ENCODE data around the gene HEATR5B. TPM values are rescaled to one million over a fixed set of nuclear protein-coding genes. Genes with fewer than 3 reads are reported as not detected.

HEATR5B gene
- total and polyA plus RNA-seq, 2 of the 8 experiments (the other 6 are each of a cell fraction or from before 2014, with no cell fraction given), result 7.0 to 12.6 TPM

DNA sequence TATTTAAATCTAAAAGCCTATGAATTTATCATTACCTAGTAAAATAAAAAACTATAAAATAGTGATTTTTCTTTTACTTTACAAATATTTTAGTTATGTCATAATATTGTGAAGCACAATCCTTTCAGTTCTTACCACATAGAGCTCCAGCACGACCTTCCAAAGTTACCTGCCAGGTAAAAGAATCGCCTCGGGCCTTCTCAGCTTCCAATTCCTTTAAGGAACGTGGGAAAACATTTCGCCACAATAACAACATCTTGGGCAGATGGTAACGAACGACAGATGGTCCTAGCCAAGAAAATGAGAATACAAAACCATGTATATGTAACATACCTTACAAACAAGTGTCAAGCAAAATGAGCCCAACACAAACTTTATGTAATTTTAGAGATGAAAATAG, 23.7 kb downstream of the HEATR5B start:
- DNase-seq (ENCODE audit: low read depth in 1 of 2, low spot score in 2 of 2) (no peak), FAIRE-seq (no peak)
- H3K4me1 ChIP-seq (replicated peaks in 1 of 4; ENCODE audit: control insufficient read depth in 3 of 4, insufficient read depth in 4 of 4, low read length in 3 of 4), result no peaks in the 10 kb centered on the region
- no peaks in the 10 kb centered on the region for H4K20me1 ChIP-seq (replicated peaks in 1 of 2; ENCODE audit: control insufficient read depth in 1 of 2, insufficient read depth in 2 of 2, low read length in 2 of 2)
- no peak overlapping the region for H2BK120ac ChIP-seq (replicated peaks; ENCODE audit: low read depth, low read length)
- H3K27me3 ChIP-seq (replicated peaks in 1 of 4; ENCODE audit: control insufficient read depth in 3 of 4, extremely low read depth in 1 of 4, insufficient read depth in 3 of 4, low read length in 3 of 4), result no peaks in the 10 kb centered on the region
- H2AK5ac ChIP-seq (ENCODE audit: low read depth, low read length), result no peak overlapping the region
- H2AFZ ChIP-seq (ENCODE audit: low read length), result no peak overlapping the region
- H3K23ac ChIP-seq (ENCODE audit: insufficient read length), result no peak overlapping the region
- no peak overlapping the region for H2BK5ac ChIP-seq (ENCODE audit: low read depth, low read length)
- H3K4ac ChIP-seq (replicated peaks; ENCODE audit: insufficient read length, low read depth, low read length), result no peak overlapping the region
- H4K91ac ChIP-seq (replicated peaks; ENCODE audit: insufficient read length, low read length), result no peak overlapping the region
- WGBS, 2 experiments (ENCODE audit: extremely low coverage in 1 of 2, insufficient coverage in 1 of 2, insufficient read length in 1 of 2, insufficient replicate concordance in 2 of 2, low coverage in 1 of 2, low lambda C conversion rate in 2 of 2, missing lambda C conversion rate in 1 of 2), result 95% methylated on average over 7 of the region's 7 CpGs; no CpG with 5 or more reads in 1 of the 2 experiments
- ChIA-PET POLR2A (ENCODE audit: partially characterized antibody) (no interaction called here), CTCF (ENCODE audit: partially characterized antibody) (no interaction called here)
- no peak overlapping the region for H2BK15ac ChIP-seq (ENCODE audit: low read length)
- H3K14ac ChIP-seq (ENCODE audit: insufficient read length), result no peak overlapping the region
- H3K23me2 ChIP-seq (ENCODE audit: low read depth, low read length), result no peaks in the 10 kb centered on the region
- no peaks in the 10 kb centered on the region for H3K9me3 ChIP-seq (ENCODE audit: insufficient read depth in 2 of 2, low read depth in 1 of 2, low read length in 1 of 2)
- H3K79me2 ChIP-seq (ENCODE audit: control insufficient read depth in 1 of 2, insufficient read depth in 2 of 2, low read length in 2 of 2), result no peaks in the 10 kb centered on the region
- H3K18ac ChIP-seq (ENCODE audit: extremely low read depth, low read length), result no peak overlapping the region
- no peak overlapping the region for H3K4me2 ChIP-seq (ENCODE audit: insufficient read depth in 1 of 2, low read depth in 2 of 2, low read length in 2 of 2)
- no peak overlapping the region for H3K4me3 ChIP-seq (ENCODE audit: extremely low read depth in 1 of 4, insufficient read depth in 2 of 4, low read depth in 3 of 4, low read length in 4 of 4)
- no peaks in the 10 kb centered on the region for H3K79me1 ChIP-seq (ENCODE audit: low read depth, low read length)
- no peak overlapping the region for H3K27ac ChIP-seq (ENCODE audit: low read depth, low read length)
- no peak overlapping the region for H4K5ac ChIP-seq (ENCODE audit: insufficient read length, low read depth, low read length)
- H2BK20ac ChIP-seq (ENCODE audit: low read length), result no peak overlapping the region
- no peak overlapping the region for H4K8ac ChIP-seq (ENCODE audit: extremely low read depth, insufficient read depth, low read length)
- no peak overlapping the region for H2BK12ac ChIP-seq (ENCODE audit: low read depth, low read length)
- TF ChIP-seq SIN3A (conservative IDR thresholded peaks at IDR 0.05 in 1 of 2, IDR thresholded peaks at IDR 0.05 in 1 of 2; ENCODE audit: low read depth in 1 of 2, low read length in 2 of 2), result no peak
- no peak for TF ChIP-seq RBBP5 (IDR thresholded peaks at IDR 0.05; ENCODE audit: borderline replicate concordance, low read depth, low read length)
- TF ChIP-seq HDAC6 (IDR thresholded peaks at IDR 0.05; ENCODE audit: low read depth, low read length), result no peak
- no peak for TF ChIP-seq SRF (IDR thresholded peaks at IDR 0.05; ENCODE audit: low read depth, low read length)
- no peak for TF ChIP-seq SUZ12 (IDR thresholded peaks at IDR 0.05; ENCODE audit: low read length)
- TF ChIP-seq SIRT6 (IDR thresholded peaks at IDR 0.05; ENCODE audit: low read length), result no peak
- TF ChIP-seq RXRA (IDR thresholded peaks at IDR 0.05; ENCODE audit: insufficient read depth, low read depth, low read length), result no peak
- no peak for TF ChIP-seq BCL11A (IDR thresholded peaks at IDR 0.05; ENCODE audit: low read depth in 2 of 2, low read length in 2 of 2)
- TF ChIP-seq CREB1 (IDR thresholded peaks at IDR 0.05), result no peak
- TF ChIP-seq MAX (IDR thresholded peaks at IDR 0.05), result no peak
- no peak overlapping the region for H3K56ac ChIP-seq (replicated peaks; ENCODE audit: insufficient read length, low read depth, low read length)
- peaks cover 0 to 34% (median 5%) of the 10 kb centered on the region in 4 experiments; a peak in 4 of 8 replicates for H3K36me3 ChIP-seq (ENCODE audit: control insufficient read depth in 2 of 4, insufficient read depth in 4 of 4, low read length in 3 of 4)
- H3K9ac ChIP-seq (replicated peaks in 1 of 4; ENCODE audit: extremely low read depth in 1 of 4, low read depth in 3 of 4, low read length in 3 of 4), result no peak overlapping the region

Measured in H1 (cell line).